Right lobe of liver (tissue), 6 donors: ENCODE results near the gene IGFALS. TPM values are rescaled to one million over a fixed set of nuclear protein-coding genes. Genes with fewer than 3 reads are reported as not detected.

Source experiments
- ATAC-seq, 4 donors: fragments of 200-7000 bp; cut with Tn5 transposase; one replicate each; pipeline ENCODE4 v1.9.1; 2020; ENCODE audit warnings: mild to moderate bottlenecking in 4 of 4, moderate library complexity in 4 of 4
- DNase-seq, 3 donors: peaks; one replicate each; pipeline ENCODE4 v3.0.0-alpha.2; 2020
- H3K27ac ChIP-seq, 3 donors: fragments of 200-600 bp; one replicate each; pipeline ENCODE4 v1.8.0; 2022
- H3K27me3 ChIP-seq, 2 donors: fragments of 200-600 bp; one replicate each; pipeline ENCODE4 v1.8.0; 2022
- H3K36me3 ChIP-seq, 4 donors: fragments of 200-600 bp; sonication (generic) in 1 of 4; one replicate each; pipeline versions ENCODE4 v1.5.1 to v1.8.0; 2017 to 2022; ENCODE audit warnings: control low read depth in 1 of 4
- H3K4me1 ChIP-seq, 4 donors: fragments of 200-600 bp; sonication (generic) in 1 of 4; one replicate each; pipeline versions ENCODE4 v1.5.1 to v1.8.0; 2017 to 2022; ENCODE audit warnings: control low read depth in 1 of 4
- H3K4me3 ChIP-seq, 3 donors: fragments of 200-600 bp; one replicate each; pipeline ENCODE4 v1.8.0; 2022
- H3K9me3 ChIP-seq, 4 donors: fragments of 200-600 bp; sonication (generic) in 1 of 4; one replicate each; pipeline versions ENCODE4 v1.5.1 to v1.8.0; 2017 to 2022; ENCODE audit warnings: control low read depth in 1 of 4
- POLR2A ChIP-seq: fragments of 450-650 bp; IDR thresholded peaks from one replicate; pipeline ENCODE4 v1.6.1; 2017; ENCODE audit warnings: antibody characterized with exemption, mild to moderate bottlenecking
- WGBS: methylation state at CpG from one replicate; pipeline ENCODE4 v1.1.6; 2018; ENCODE audit warnings: low coverage, low lambda C conversion rate; ENCODE audit not compliant: insufficient coverage; ENCODE audit errors: missing lambda C conversion rate; 5-methylcytosine and 5-hydroxymethylcytosine counted together
- intact Hi-C, 2 donors: fragments of 100-400 bp; cut with DNase I; formaldehyde crosslinking; loops; one replicate each; pipeline versions ENCODE4 v1.11.2 to v1.14.1; 2022
- total RNA-seq, 6 experiments: library from RNA; depleted of rRNA in 2 of 6; stranded (reverse); fragments of >200 nt in 2 of 6; fragmentation: NEBNext Ultra II Directional in 3 of 6; extraction: Animal tissue kit (Norgen Biotek cat#: 25700) in 3 of 6; gene quantifications; one replicate each; pipeline versions ENCODE4 v1.1.0 to v1.2.4, GENCODE V29; 2016 to 2023
- TF ChIP-seq, protein P1 (sequence below), 4 donors: fragments of 200-600 bp in 3 of 4; fragments of 450-650 bp in 1 of 4; IDR thresholded peaks; one replicate each; pipeline versions ENCODE4 v1.5.1 to v1.8.0; 2016 to 2022; ENCODE audit warnings: antibody characterized with exemption in 4 of 4, mild to moderate bottlenecking in 2 of 4
- donor health status: DM: no; HTN: yes; CAD: no.
- donor health status: DM: no; HTN: no; CAD: no.
- donor health status: DM: no; HTN: no; CAD: no.
- donor health status: DM: no; HTN: yes; CAD: no.
- donor health status: DM: no; HTN: yes; CAD: no.

Gene IGFALS
- total RNA-seq, 6 experiments from 2014 or later = 38.7 to 124 (median 85.3) TPM

GRCh38 chr16:1763521-1764511, 29.7 kb downstream of the IGFALS start:
- Histone ChIP-seq H3K27me3 (no peaks in the 10 kb centered on the region), H3K9me3 (no peaks in the 10 kb centered on the region), H3K4me3 (no peak overlapping the region), H3K36me3 (peaks cover 0 to 48% (median 6%) of the 10 kb centered on the region in 4 donors), H3K27ac (no peak overlapping the region), H3K4me1 (no peaks in the 10 kb centered on the region)
- WGBS = 95% methylated on average over 33 of the region's 81 CpGs
- ATAC-seq (no peak), DNase-seq (no peak)
- no peak for TF ChIP-seq POLR2A
- TF ChIP-seq, protein P1, sequence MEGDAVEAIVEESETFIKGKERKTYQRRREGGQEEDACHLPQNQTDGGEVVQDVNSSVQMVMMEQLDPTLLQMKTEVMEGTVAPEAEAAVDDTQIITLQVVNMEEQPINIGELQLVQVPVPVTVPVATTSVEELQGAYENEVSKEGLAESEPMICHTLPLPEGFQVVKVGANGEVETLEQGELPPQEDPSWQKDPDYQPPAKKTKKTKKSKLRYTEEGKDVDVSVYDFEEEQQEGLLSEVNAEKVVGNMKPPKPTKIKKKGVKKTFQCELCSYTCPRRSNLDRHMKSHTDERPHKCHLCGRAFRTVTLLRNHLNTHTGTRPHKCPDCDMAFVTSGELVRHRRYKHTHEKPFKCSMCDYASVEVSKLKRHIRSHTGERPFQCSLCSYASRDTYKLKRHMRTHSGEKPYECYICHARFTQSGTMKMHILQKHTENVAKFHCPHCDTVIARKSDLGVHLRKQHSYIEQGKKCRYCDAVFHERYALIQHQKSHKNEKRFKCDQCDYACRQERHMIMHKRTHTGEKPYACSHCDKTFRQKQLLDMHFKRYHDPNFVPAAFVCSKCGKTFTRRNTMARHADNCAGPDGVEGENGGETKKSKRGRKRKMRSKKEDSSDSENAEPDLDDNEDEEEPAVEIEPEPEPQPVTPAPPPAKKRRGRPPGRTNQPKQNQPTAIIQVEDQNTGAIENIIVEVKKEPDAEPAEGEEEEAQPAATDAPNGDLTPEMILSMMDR (IDR thresholded peaks at IDR 0.05) = peak in 1 of 4 donors; percentile 14
- intact Hi-C loops = no loop called here

GRCh38 chr16:1762879-1763520, 30.5 kb downstream of the IGFALS start:
- Histone ChIP-seq H3K4me1 (no peaks in the 10 kb centered on the region), H3K27ac (no peak overlapping the region), H3K27me3 (no peaks in the 10 kb centered on the region), H3K9me3 (no peaks in the 10 kb centered on the region), H3K36me3 (peaks cover 0 to 42% (median 6%) of the 10 kb centered on the region in 4 donors), H3K4me3 (no peak overlapping the region)
- peak in 1 of 4 donors; percentile 11 for ATAC-seq
- TF ChIP-seq, protein P1 (IDR thresholded peaks at IDR 0.05) = no peak
- TF ChIP-seq POLR2A = no peak
- peak in 1 of 3 donors; percentile 54 for DNase-seq
- WGBS = 0% methylated on average over 1 of the region's 24 CpGs
- intact Hi-C loops = no loop called here

- DNase-seq (peak in 1 of 3 donors; percentile 50), ATAC-seq (no peak)
- H3K27ac ChIP-seq = no peak overlapping the region
- 98% methylated on average over 9 of the region's 30 CpGs for WGBS
- TF ChIP-seq POLR2A = no peak
- TF ChIP-seq, protein P1 (IDR thresholded peaks at IDR 0.05) = no peak
- no peaks in the 10 kb centered on the region for H3K9me3 ChIP-seq
- intact Hi-C loops = no loop called here
- H3K4me3 ChIP-seq = no peak overlapping the region
- no peaks in the 10 kb centered on the region for H3K4me1 ChIP-seq
- H3K36me3 ChIP-seq = peaks cover 0 to 41% (median 6%) of the 10 kb centered on the region in 4 donors
- no peaks in the 10 kb centered on the region for H3K27me3 ChIP-seq
Observed at GRCh38 chr16:1762196-1762878, 31.2 kb downstream of the IGFALS start.

- peaks cover 0 to 41% (median 6%) of the 10 kb centered on the region in 4 donors for H3K36me3 ChIP-seq
- H3K4me1 ChIP-seq = no peaks in the 10 kb centered on the region
- no peak for ATAC-seq
- WGBS = 88% methylated on average over 12 of the region's 15 CpGs
- no peaks in the 10 kb centered on the region for H3K27me3 ChIP-seq
- H3K4me3 ChIP-seq = no peak overlapping the region
- H3K27ac ChIP-seq = no peak overlapping the region
- intact Hi-C loops = no loop called here
- DNase-seq = no peak
- H3K9me3 ChIP-seq = no peaks in the 10 kb centered on the region
- no peak for TF ChIP-seq POLR2A
- TF ChIP-seq, protein P1 (IDR thresholded peaks at IDR 0.05) = no peak
Observed at GRCh38 chr16:1761751-1762150, 31.8 kb downstream of the IGFALS start.
